K562 (cell line): ENCODE measurements around the gene SYTL2.

Experiments
- CGGBP1 ChIP-seq: fragments of 250-450 bp; sonication (Bioruptor Pico); IDR thresholded peaks from 2 replicates; pipeline ENCODE4 v1.9.0; 2021; ENCODE audit warnings: mild to moderate bottlenecking
- CTCF ChIP-seq, 3 experiments: IDR thresholded peaks in 2 of 3; conservative IDR thresholded peaks in 1 of 3; 2 replicates each; pipeline ENCODE4 v1.5.1; 2011 to 2012; ENCODE audit warnings: low read length in 3 of 3, mild to moderate bottlenecking in 3 of 3, control low read depth in 2 of 3, improper control_type of control experiment in 1 of 3, inconsistent platforms in 1 of 3, low read depth in 1 of 3, mixed read lengths in 1 of 3, moderate library complexity in 1 of 3; ENCODE audit not compliant: insufficient read depth in 2 of 3
- GMEB1 ChIP-seq: fragments of 250-450 bp; sonication (Bioruptor Pico); IDR thresholded peaks from 2 replicates; pipeline ENCODE4 v1.4.0; 2020; ENCODE audit warnings: mild to moderate bottlenecking
- GTF2F1 ChIP-seq: IDR thresholded peaks from 2 replicates; pipeline ENCODE4 v1.6.1; 2011; ENCODE audit warnings: low read depth, low read length, improper control_type of control experiment
- MTA1 ChIP-seq: fragments of 450-650 bp; IDR thresholded peaks from 2 replicates; pipeline ENCODE4 v1.6.1; 2017; ENCODE audit warnings: borderline replicate concordance
- PML ChIP-seq: IDR thresholded peaks from 2 replicates; pipeline ENCODE4 v1.6.1; 2012; ENCODE audit warnings: low read length, inconsistent platforms
- POLR2A ChIP-seq: fragments of 450-650 bp; conservative IDR thresholded peaks from 2 replicates; pipeline ENCODE4 v1.6.1; 2016
- SAFB ChIP-seq: fragments of 200-400 bp; formaldehyde crosslinking; IDR thresholded peaks from 2 replicates; pipeline ENCODE4 v1.6.1; 2017; ENCODE audit warnings: low read depth, low read length, borderline replicate concordance
- ZNF740 ChIP-seq, 3 experiments: fragments of 200-800 bp in 1 of 3; sonication (Bioruptor generic) in 1 of 3; sonication (generic) in 1 of 3; formaldehyde crosslinking in 1 of 3; IDR thresholded peaks; 2 replicates each; pipeline versions ENCODE4 v1.6.1 to v1.8.0; 2016 to 2022; ENCODE audit warnings: mild to moderate bottlenecking in 2 of 3, missing compliant biosample characterization in 2 of 3, missing genetic modification characterization in 2 of 3, missing genetic modification reagents in 1 of 3

GRCh38 chr11:85758026-85758425, 52.9 kb downstream of the SYTL2 start:
- TF ChIP-seq PML = no peak
- no peak for TF ChIP-seq CTCF (IDR thresholded peaks at IDR 0.05 in 2 of 3, conservative IDR thresholded peaks at IDR 0.05 in 1 of 3; ENCODE audit: insufficient read depth in 2 of 3, low read depth in 1 of 3, low read length in 3 of 3)
- TF ChIP-seq POLR2A = no peak
- no peak for TF ChIP-seq MTA1
- no peak for TF ChIP-seq CGGBP1 (CRISPR knock-in tag)
- no peak for TF ChIP-seq SAFB
- no peak for TF ChIP-seq GMEB1
- no peak for TF ChIP-seq ZNF740 (CRISPR knock-in tag; IDR thresholded peaks at IDR 0.05)
- no peak for TF ChIP-seq ZNF740 (tag; IDR thresholded peaks at IDR 0.05)
- TF ChIP-seq GTF2F1 = no peak
